ENCODE data around the gene NOTCH3. TPM values are rescaled to one million over a fixed set of nuclear protein-coding genes. Genes with fewer than 3 reads are reported as not detected.

NOTCH3 gene
- total and polyA plus RNA-seq, 4 donors = 0.49 to 3.7 (median 2.9) TPM

GRCh38 chr19:15191982-15192381 lies 8.8 kb downstream of the NOTCH3 start (continued):
- TF ChIP-seq ATF3 (IDR thresholded peaks at IDR 0.05) = no peak
- TF ChIP-seq GABPA (IDR thresholded peaks at IDR 0.05 in 1 of 2, conservative IDR thresholded peaks at IDR 0.05 in 1 of 2) = no peak
- TF ChIP-seq HNF4G (IDR thresholded peaks at IDR 0.05) = no peak
- no peak for TF ChIP-seq YY1 (IDR thresholded peaks at IDR 0.05)
- no peak for TF ChIP-seq ZBTB33 (IDR thresholded peaks at IDR 0.05)
- no peak for TF ChIP-seq RXRA (IDR thresholded peaks at IDR 0.05)
- no peak for TF ChIP-seq NR2F2 (IDR thresholded peaks at IDR 0.05)

GRCh38 chr19:15191514-15191913 lies 9.3 kb downstream of the NOTCH3 start:
- no peak for DNase-seq (ENCODE audit: low spot score)
- Histone ChIP-seq H3K9ac (ENCODE audit: low read depth in 1 of 2, low read length in 2 of 2) (no peak overlapping the region), H3K4me3 (ENCODE audit: low read depth in 1 of 3, low read length in 3 of 3) (no peak overlapping the region), H3K4me1 (ENCODE audit: control insufficient read depth in 4 of 4, insufficient read depth in 4 of 4, low read length in 3 of 4) (peaks cover 0 to 2% (median 0%) of the 10 kb centered on the region in 4 donors), H3K36me3 (ENCODE audit: control insufficient read depth in 4 of 4, insufficient read depth in 3 of 4, low read depth in 1 of 4, low read length in 3 of 4) (no peaks in the 10 kb centered on the region), H3K27me3 (ENCODE audit: control insufficient read depth in 4 of 4, insufficient read depth in 4 of 4, low read length in 3 of 4) (peaks cover 0 to 3% (median 0%) of the 10 kb centered on the region in 4 donors), H3K9me3 (ENCODE audit: control insufficient read depth in 4 of 4, low read length in 3 of 4) (no peaks in the 10 kb centered on the region), H3K27ac (ENCODE audit: low read depth in 1 of 2, low read length in 2 of 2) (no peak overlapping the region)
- 94% methylated on average over 18 of the region's 18 CpGs for WGBS
- TF ChIP-seq RAD21 (IDR thresholded peaks at IDR 0.05) = no peak
- no peak for TF ChIP-seq CTCF (IDR thresholded peaks at IDR 0.05; ENCODE audit: low read depth, low read length, missing input control)

GRCh38 chr19:15188851-15189250 lies 11.9 kb downstream of the NOTCH3 start:
- Histone ChIP-seq H3K9me3 (ENCODE audit: control insufficient read depth in 4 of 4, low read length in 3 of 4) (no peaks in the 10 kb centered on the region), H3K4me3 (ENCODE audit: low read depth in 1 of 3, low read length in 3 of 3) (no peak overlapping the region), H3K36me3 (ENCODE audit: control insufficient read depth in 4 of 4, insufficient read depth in 3 of 4, low read depth in 1 of 4, low read length in 3 of 4) (no peaks in the 10 kb centered on the region), H3K27ac (ENCODE audit: low read depth in 1 of 2, low read length in 2 of 2) (no peak overlapping the region), H3K27me3 (ENCODE audit: control insufficient read depth in 4 of 4, insufficient read depth in 4 of 4, low read length in 3 of 4) (no peaks in the 10 kb centered on the region), H3K9ac (ENCODE audit: low read depth in 1 of 2, low read length in 2 of 2) (no peak overlapping the region), H3K4me1 (ENCODE audit: control insufficient read depth in 4 of 4, insufficient read depth in 4 of 4, low read length in 3 of 4) (no peaks in the 10 kb centered on the region)
- no peak for TF ChIP-seq ZBTB33 (IDR thresholded peaks at IDR 0.05)
- no peak for TF ChIP-seq REST (IDR thresholded peaks at IDR 0.05)
- TF ChIP-seq RAD21 (IDR thresholded peaks at IDR 0.05) = no peak
- no peak for TF ChIP-seq CTCF (IDR thresholded peaks at IDR 0.05; ENCODE audit: low read depth, low read length, missing input control)
- no peak for TF ChIP-seq JUND (IDR thresholded peaks at IDR 0.05)
- no peak for TF ChIP-seq ATF3 (IDR thresholded peaks at IDR 0.05)
- no peak for TF ChIP-seq TAF1 (conservative IDR thresholded peaks at IDR 0.05)
- WGBS = 92% methylated on average over 24 of the region's 24 CpGs
- no peak for DNase-seq (ENCODE audit: low spot score)

Measured in liver (tissue), 9 donors.